Adrenal gland (tissue), 12 donors: Measurements from ENCODE around the gene VWA8. TPM values are rescaled to one million over a fixed set of nuclear protein-coding genes. Genes with fewer than 3 reads are reported as not detected.

ENCODE experiments used
- DNase-seq, 7 donors: peaks; one replicate each; pipeline ENCODE4 v3.0.0-alpha.2; 2019 to 2020
- H3K27ac ChIP-seq, 5 donors: fragments of 200-600 bp; sonication (generic) in 4 of 5; 1 replicate in 3 of 5; 2 replicates in 2 of 5; pipeline versions ENCODE4 v1.5.1 to v1.8.0; 2016 to 2020; ENCODE audit warnings: mild to moderate bottlenecking in 1 of 5
- H3K27me3 ChIP-seq: fragments of 200-600 bp; 2 replicates; pipeline ENCODE4 v1.8.0; 2021
- H3K36me3 ChIP-seq, 2 donors: fragments of 200-600 bp; replicated peaks in 1 of 2; 1 replicate in 1 of 2; 2 replicates in 1 of 2; pipeline versions ENCODE4 v1.5.1 to v1.8.0; 2018 to 2022
- H3K4me1 ChIP-seq, 2 donors: fragments of 200-600 bp; replicated peaks in 1 of 2; 1 replicate in 1 of 2; 2 replicates in 1 of 2; pipeline versions ENCODE4 v1.5.1 to v1.8.0; 2018 to 2021
- H3K4me3 ChIP-seq, 4 donors: fragments of 200-600 bp; sonication (generic) in 3 of 4; one replicate each; pipeline ENCODE4 v1.5.1; 2016 to 2018
- H3K9me3 ChIP-seq, 3 donors: fragments of 200-600 bp; sonication (generic) in 1 of 3; replicated peaks in 1 of 3; 1 replicate in 2 of 3; 2 replicates in 1 of 3; pipeline versions ENCODE4 v1.5.1 to v1.8.0; 2016 to 2021
- CTCF ChIP-seq, 6 experiments: fragments of 450-650 bp in 4 of 6; fragments of 200-600 bp in 2 of 6; sonication (generic) in 1 of 6; IDR thresholded peaks; 1 replicate in 5 of 6; 2 replicates in 1 of 6; pipeline versions ENCODE4 v1.5.1 to v1.8.0; 2016 to 2021; ENCODE audit warnings: antibody characterized with exemption in 6 of 6, mild to moderate bottlenecking in 2 of 6, moderate library complexity in 1 of 6
- POLR2A ChIP-seq, 2 donors: fragments of 450-650 bp; IDR thresholded peaks; one replicate each; pipeline ENCODE4 v1.6.1; 2017; ENCODE audit warnings: antibody characterized with exemption in 2 of 2, mild to moderate bottlenecking in 2 of 2, moderate library complexity in 1 of 2
- WGBS, 4 donors: extraction: QIAGEN DNeasy Blood & Tissue Kit in 2 of 4; methylation state at CpG; one replicate each; pipeline versions ENCODE4 v1.1.5 to v1.1.7; 2013 to 2017; 5-methylcytosine and 5-hydroxymethylcytosine counted together
- intact Hi-C, 2 donors: fragments of 100-400 bp; cut with DNase I; formaldehyde crosslinking; loops; one replicate each; pipeline versions ENCODE4 v1.14.1 to v1.15.0; 2022 to 2023
- polyA plus RNA-seq, 3 donors: library from polyadenylated mRNA; stranded (reverse); fragments of 200-250 nt in 2 of 3; fragments of 350-450 nt in 1 of 3; fragmentation: Illumina TruSeq in 1 of 3; extraction: RNeasy Lipid Tissue Mini Kit (QIAGEN cat#74804) in 1 of 3; gene quantifications; one replicate each; pipeline ENCODE4 v1.2.3, GENCODE V29; 2013 to 2014
- total RNA-seq, 9 donors: library from RNA; depleted of rRNA in 4 of 9; stranded (reverse); fragments of >200 nt in 4 of 9; fragments of 120-200 nt in 1 of 9; fragmentation: NEBNext Ultra II Directional in 1 of 9; extraction: Animal tissue kit (Norgen Biotek cat#: 25700) in 1 of 9; gene quantifications; one replicate each; pipeline versions ENCODE4 v1.1.0 to v1.2.4, GENCODE V29; 2013 to 2023
- donor health status: healthy with polysubstance abuse.
- donor health status: Bipolar disorder and iron deficiency.
- donor health status: DM: yes; HTN: yes; CAD: no.
- donor health status: DM: no; HTN: no; CAD: no.
- donor health status: DM: no; HTN: no; CAD: no.
- donor health status: DM: yes; HTN: yes; CAD: no.

VWA8 gene
- total and polyA plus RNA-seq, 12 donors = 8.1 to 45.4 (median 31.4) TPM

GRCh38 chr13:41590643-41591042 lies 370.3 kb downstream of the VWA8 start:
- H3K9me3 ChIP-seq = no peaks in the 10 kb centered on the region
- 86 to 97% (median 89%) methylated on average over 3 of the region's 3 CpGs for WGBS, 4 donors
- no peak for DNase-seq
- no peak for TF ChIP-seq CTCF (IDR thresholded peaks at IDR 0.05)
- H3K27me3 ChIP-seq = no peaks in the 10 kb centered on the region
- intact Hi-C loops = no loop called here
- H3K4me3 ChIP-seq = no peak overlapping the region
- no peaks in the 10 kb centered on the region for H3K36me3 ChIP-seq
- peaks cover 0 to 9% of the 10 kb centered on the region in 2 donors for H3K4me1 ChIP-seq
- no peak overlapping the region for H3K27ac ChIP-seq

GRCh38 chr13:41590122-41590521 lies 370.8 kb downstream of the VWA8 start:
- TF ChIP-seq CTCF (IDR thresholded peaks at IDR 0.05) (no peak), POLR2A (IDR thresholded peaks at IDR 0.05) (no peak)
- no peak for DNase-seq
- no peak overlapping the region for H3K4me3 ChIP-seq

GRCh38 chr13:41589434-41589833 lies 371.5 kb downstream of the VWA8 start:
- TF ChIP-seq CTCF (IDR thresholded peaks at IDR 0.05) = no peak
- TF ChIP-seq POLR2A (IDR thresholded peaks at IDR 0.05) = no peak
- no peak for DNase-seq
- Histone ChIP-seq H3K36me3 (no peaks in the 10 kb centered on the region), H3K4me3 (no peak overlapping the region), H3K27ac (no peak overlapping the region), H3K27me3 (no peaks in the 10 kb centered on the region), H3K4me1 (peaks cover 0 to 9% of the 10 kb centered on the region in 2 donors), H3K9me3 (no peaks in the 10 kb centered on the region)
- 89 to 100% (median 94%) methylated on average over 2 to 3 of the region's 3 CpGs for WGBS, 4 donors
- intact Hi-C loops = no loop called here

More at GRCh38 chr13:41590122-41590521, 370.8 kb downstream of the VWA8 start:
- Histone ChIP-seq H3K27ac (no peak overlapping the region), H3K4me1 (peaks cover 0 to 9% of the 10 kb centered on the region in 2 donors), H3K36me3 (no peaks in the 10 kb centered on the region), H3K9me3 (no peaks in the 10 kb centered on the region), H3K27me3 (no peaks in the 10 kb centered on the region)
- intact Hi-C loops = no loop called here

DNA sequence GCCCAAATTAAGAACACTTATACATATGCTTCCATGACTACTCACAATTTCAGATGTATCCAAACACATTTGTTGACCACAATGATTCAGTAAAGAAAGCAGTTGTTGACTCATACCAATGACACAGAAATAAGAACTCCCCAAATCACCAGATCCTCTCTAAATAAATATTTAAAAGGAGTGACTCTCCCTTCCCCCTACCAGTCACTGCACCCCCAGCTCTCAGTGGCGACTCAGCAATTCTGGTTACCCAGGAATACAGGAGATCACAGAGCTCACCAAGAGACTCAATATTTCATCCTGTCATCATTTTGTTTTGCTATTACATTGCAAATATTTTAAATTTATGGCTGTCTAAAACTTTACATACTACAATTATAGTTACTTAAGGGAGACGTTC lies 372.0 kb downstream of the VWA8 start:
- no peaks in the 10 kb centered on the region for H3K27me3 ChIP-seq
- H3K9me3 ChIP-seq = no peaks in the 10 kb centered on the region
- H3K27ac ChIP-seq = no peak overlapping the region
- no peaks in the 10 kb centered on the region for H3K36me3 ChIP-seq
- H3K4me3 ChIP-seq = no peak overlapping the region
- H3K4me1 ChIP-seq = peaks cover 0 to 9% of the 10 kb centered on the region in 2 donors
- no peak for TF ChIP-seq CTCF (IDR thresholded peaks at IDR 0.05)
- no peak for TF ChIP-seq POLR2A (IDR thresholded peaks at IDR 0.05)
- peak in 1 of 7 donors; percentile 22 for DNase-seq
- intact Hi-C loops = no loop called here
- 76 to 89% (median 82%) methylated on average over 2 of the region's 2 CpGs for WGBS, 4 donors
